Peyer's patch (tissue), 4 donors: ENCODE data around the gene LRRFIP1. TPM values are rescaled to one million over a fixed set of nuclear protein-coding genes. Genes with fewer than 3 reads are reported as not detected.

Experiments used
- DNase-seq, 3 donors: peaks; one replicate each; pipeline ENCODE4 v3.0.0-alpha.2; 2017 to 2019
- H3K27ac ChIP-seq, 4 donors: fragments of 200-600 bp; sonication (generic); one replicate each; pipeline ENCODE4 v1.5.1; 2016 to 2019
- H3K27me3 ChIP-seq, 2 donors: fragments of 200-600 bp; sonication (generic); one replicate each; pipeline ENCODE4 v1.5.1; 2019
- H3K36me3 ChIP-seq, 3 donors: fragments of 200-600 bp; sonication (generic); one replicate each; pipeline ENCODE4 v1.5.1; 2016 to 2019
- H3K4me1 ChIP-seq, 4 donors: fragments of 200-600 bp; sonication (generic); one replicate each; pipeline ENCODE4 v1.5.1; 2016 to 2019
- H3K4me3 ChIP-seq, 4 donors: fragments of 200-600 bp; sonication (generic); 1 replicate in 3 of 4; 2 replicates in 1 of 4; pipeline ENCODE4 v1.5.1; 2016 to 2019; ENCODE audit warnings: mild to moderate bottlenecking in 1 of 4
- H3K9me3 ChIP-seq, 4 donors: fragments of 200-600 bp; sonication (generic); one replicate each; pipeline ENCODE4 v1.5.1; 2016 to 2019; ENCODE audit warnings: mild to moderate bottlenecking in 1 of 4
- POLR2A ChIP-seq, 2 donors: fragments of 450-650 bp; IDR thresholded peaks; one replicate each; pipeline ENCODE4 v1.5.1; 2017; ENCODE audit warnings: antibody characterized with exemption in 2 of 2, mild to moderate bottlenecking in 2 of 2, moderate library complexity in 2 of 2
- total RNA-seq, 4 donors: library from RNA; depleted of rRNA; stranded (reverse); fragments of >200 nt; gene quantifications; one replicate each; pipeline ENCODE4 v1.1.0, GENCODE V29; 2016
- TF ChIP-seq, protein P1 (sequence below), 6 experiments: fragments of 450-650 bp in 4 of 6; fragments of 200-600 bp in 2 of 6; sonication (generic) in 1 of 6; IDR thresholded peaks; one replicate each; pipeline ENCODE4 v1.5.1; 2017 to 2019; ENCODE audit warnings: antibody characterized with exemption in 6 of 6, mild to moderate bottlenecking in 3 of 6, moderate library complexity in 1 of 6

The LRRFIP1 gene
- total RNA-seq, 4 donors from 2014 or later: 114 to 182 (median 135) TPM

DNA sequence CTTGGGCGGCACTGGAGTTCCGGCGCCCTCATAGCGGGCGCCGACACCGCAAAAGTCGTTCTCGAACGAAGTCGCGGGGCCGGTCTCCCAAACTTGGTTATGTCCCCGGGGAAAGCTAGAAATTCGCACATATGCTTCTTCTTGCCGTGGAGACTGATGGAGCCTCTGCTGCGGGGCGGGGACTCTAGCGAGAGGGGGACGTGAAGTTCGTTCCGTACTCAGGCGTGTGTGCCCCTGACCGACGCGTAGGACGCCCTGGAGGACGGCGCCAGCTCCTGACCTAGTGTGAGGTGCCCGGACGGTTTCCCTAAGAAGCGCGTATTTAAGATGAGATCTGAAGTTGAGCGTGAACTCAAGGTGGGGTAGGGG, 171.7 kb downstream of the LRRFIP1 start:
- Histone ChIP-seq H3K27ac (no peak overlapping the region), H3K4me1 (no peaks in the 10 kb centered on the region), H3K27me3 (no peaks in the 10 kb centered on the region), H3K36me3 (no peaks in the 10 kb centered on the region), H3K4me3 (no peak overlapping the region), H3K9me3 (peaks cover 0 to 4% (median 2%) of the 10 kb centered on the region in 4 donors)
- TF ChIP-seq, protein P1, sequence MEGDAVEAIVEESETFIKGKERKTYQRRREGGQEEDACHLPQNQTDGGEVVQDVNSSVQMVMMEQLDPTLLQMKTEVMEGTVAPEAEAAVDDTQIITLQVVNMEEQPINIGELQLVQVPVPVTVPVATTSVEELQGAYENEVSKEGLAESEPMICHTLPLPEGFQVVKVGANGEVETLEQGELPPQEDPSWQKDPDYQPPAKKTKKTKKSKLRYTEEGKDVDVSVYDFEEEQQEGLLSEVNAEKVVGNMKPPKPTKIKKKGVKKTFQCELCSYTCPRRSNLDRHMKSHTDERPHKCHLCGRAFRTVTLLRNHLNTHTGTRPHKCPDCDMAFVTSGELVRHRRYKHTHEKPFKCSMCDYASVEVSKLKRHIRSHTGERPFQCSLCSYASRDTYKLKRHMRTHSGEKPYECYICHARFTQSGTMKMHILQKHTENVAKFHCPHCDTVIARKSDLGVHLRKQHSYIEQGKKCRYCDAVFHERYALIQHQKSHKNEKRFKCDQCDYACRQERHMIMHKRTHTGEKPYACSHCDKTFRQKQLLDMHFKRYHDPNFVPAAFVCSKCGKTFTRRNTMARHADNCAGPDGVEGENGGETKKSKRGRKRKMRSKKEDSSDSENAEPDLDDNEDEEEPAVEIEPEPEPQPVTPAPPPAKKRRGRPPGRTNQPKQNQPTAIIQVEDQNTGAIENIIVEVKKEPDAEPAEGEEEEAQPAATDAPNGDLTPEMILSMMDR (IDR thresholded peaks at IDR 0.05): no peak
- TF ChIP-seq POLR2A (IDR thresholded peaks at IDR 0.05): no peak
- DNase-seq: no peak

DNA sequence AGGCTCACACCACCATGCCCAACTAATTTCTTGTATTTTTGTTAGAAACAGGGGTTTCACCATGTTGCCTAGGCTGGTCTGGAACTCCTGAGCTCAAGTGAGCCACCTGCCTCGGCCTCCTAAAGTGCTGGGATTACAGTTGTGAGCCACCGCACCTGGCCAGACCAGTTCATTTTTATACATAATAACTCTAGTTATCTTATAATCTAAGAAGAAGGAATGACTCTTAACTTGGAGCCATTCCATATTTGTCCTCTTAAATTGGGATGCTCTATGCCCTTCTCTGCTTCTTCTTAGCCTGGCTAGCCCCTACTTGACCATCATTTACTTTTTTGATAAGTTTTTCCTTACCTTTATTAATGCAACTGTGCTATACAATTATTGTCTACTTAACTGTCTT, 174.1 kb downstream of the LRRFIP1 start:
- TF ChIP-seq POLR2A (IDR thresholded peaks at IDR 0.05): no peak
- Histone ChIP-seq H3K27me3 (no peaks in the 10 kb centered on the region), H3K27ac (no peak overlapping the region), H3K36me3 (no peaks in the 10 kb centered on the region), H3K4me1 (no peaks in the 10 kb centered on the region), H3K4me3 (no peak overlapping the region), H3K9me3 (peaks cover 0 to 4% (median 2%) of the 10 kb centered on the region in 4 donors)
- no peak for DNase-seq

DNA sequence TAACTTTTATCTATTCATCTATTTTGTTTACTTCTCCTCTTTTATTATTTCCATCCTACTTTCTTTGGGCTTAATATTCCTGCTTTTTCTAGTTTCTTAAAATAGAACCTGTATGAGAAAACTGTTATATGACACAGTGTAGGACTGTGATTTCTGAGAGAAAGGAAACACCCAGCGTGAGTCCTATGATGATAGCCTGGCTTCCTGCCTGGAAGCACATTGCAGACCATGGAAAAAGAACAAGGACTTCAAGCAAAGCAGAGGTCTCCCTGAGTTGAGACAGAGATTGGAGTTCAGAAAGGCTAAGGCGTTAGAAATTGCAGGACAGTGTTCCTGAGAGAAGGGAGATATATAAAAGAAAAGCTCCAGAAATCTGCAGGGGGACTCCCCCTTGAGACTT, 178.9 kb downstream of the LRRFIP1 start:
- Histone ChIP-seq H3K4me3 (no peak overlapping the region), H3K27me3 (no peaks in the 10 kb centered on the region), H3K36me3 (no peaks in the 10 kb centered on the region), H3K9me3 (no peaks in the 10 kb centered on the region), H3K4me1 (no peaks in the 10 kb centered on the region), H3K27ac (no peak overlapping the region)
- no peak for TF ChIP-seq POLR2A (IDR thresholded peaks at IDR 0.05)
- TF ChIP-seq, protein P1 (IDR thresholded peaks at IDR 0.05): no peak
- no peak for DNase-seq

DNA sequence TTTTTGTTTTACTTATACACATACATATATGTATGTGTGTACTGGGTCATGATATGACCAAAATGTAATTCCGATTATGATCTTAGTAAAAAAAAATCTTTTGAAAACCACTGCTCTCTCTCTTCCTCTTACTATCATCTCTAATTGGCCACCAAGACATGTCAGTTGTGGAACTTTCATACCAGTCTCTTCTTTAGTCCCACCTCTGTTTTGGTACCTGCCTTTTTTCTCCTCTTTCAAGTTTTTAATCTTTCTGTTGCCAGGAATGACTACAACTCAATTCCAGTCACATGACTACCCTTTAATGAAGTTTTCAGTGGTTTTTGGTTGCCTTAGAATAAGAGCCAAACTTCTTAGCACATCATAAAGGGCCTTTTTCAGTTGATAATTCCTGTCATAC, 188.2 kb downstream of the LRRFIP1 start:
- Histone ChIP-seq H3K27ac (no peak overlapping the region), H3K4me1 (no peaks in the 10 kb centered on the region), H3K9me3 (no peaks in the 10 kb centered on the region), H3K36me3 (no peaks in the 10 kb centered on the region), H3K4me3 (no peak overlapping the region), H3K27me3 (no peaks in the 10 kb centered on the region)
- TF ChIP-seq POLR2A (IDR thresholded peaks at IDR 0.05): no peak
- TF ChIP-seq, protein P1 (IDR thresholded peaks at IDR 0.05): no peak
- DNase-seq: no peak

DNA sequence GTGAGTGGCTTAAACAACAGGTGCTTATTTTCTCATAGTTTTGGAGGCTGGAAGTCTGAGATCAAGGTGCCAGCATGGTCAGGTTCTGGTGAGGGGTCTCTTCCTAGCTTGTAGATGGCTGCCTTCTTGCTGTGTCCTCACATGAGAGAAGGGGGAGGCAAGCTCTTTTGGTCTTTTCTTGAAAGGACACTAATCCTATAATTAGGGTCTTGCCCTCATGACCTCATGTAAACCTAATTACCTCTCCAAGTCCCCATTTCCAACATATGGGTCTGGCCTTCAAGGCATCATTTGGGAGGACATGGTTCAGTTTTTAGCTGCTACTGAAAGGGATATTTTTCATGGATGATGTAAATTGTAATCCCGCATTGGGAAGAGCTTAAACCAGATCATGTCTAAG, 189.1 kb downstream of the LRRFIP1 start:
- H3K36me3 ChIP-seq: no peaks in the 10 kb centered on the region
- no peaks in the 10 kb centered on the region for H3K27me3 ChIP-seq
- no peak for DNase-seq
- H3K4me1 ChIP-seq: no peaks in the 10 kb centered on the region
- no peak overlapping the region for H3K27ac ChIP-seq
- no peak overlapping the region for H3K4me3 ChIP-seq
- H3K9me3 ChIP-seq: no peaks in the 10 kb centered on the region
- TF ChIP-seq, protein P1 (IDR thresholded peaks at IDR 0.05): no peak
- no peak for TF ChIP-seq POLR2A (IDR thresholded peaks at IDR 0.05)

DNA sequence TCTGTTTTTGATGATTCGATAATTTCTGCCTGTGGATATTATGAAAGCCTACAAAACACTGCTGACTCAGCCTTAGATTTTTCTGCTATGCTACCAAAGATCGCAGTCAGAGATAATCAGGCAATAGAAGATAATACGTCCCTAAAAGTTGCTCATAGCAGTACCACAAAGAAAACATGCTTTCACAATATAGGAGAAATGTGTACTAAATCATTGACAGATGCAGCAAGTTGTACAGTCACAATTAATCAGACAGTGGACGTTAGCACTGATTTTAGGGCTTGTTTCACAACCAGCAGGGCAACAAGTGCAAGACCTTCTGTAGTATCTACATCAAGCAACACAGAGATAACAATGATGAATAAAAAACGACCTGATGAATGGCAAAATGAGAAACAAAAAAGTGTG, 190.7 kb downstream of the LRRFIP1 start:
- Histone ChIP-seq H3K4me1 (no peaks in the 10 kb centered on the region), H3K27me3 (no peaks in the 10 kb centered on the region), H3K4me3 (no peak overlapping the region), H3K9me3 (no peaks in the 10 kb centered on the region), H3K27ac (no peak overlapping the region), H3K36me3 (no peaks in the 10 kb centered on the region)
- DNase-seq: no peak
- no peak for TF ChIP-seq POLR2A (IDR thresholded peaks at IDR 0.05)
- TF ChIP-seq, protein P1 (IDR thresholded peaks at IDR 0.05): no peak
